Stimulated activated CD4-positive, alpha-beta T cell treated with anti-CD3 and anti-CD28 coated beads, Interleukin-12 subunit alpha, Interleukin-12 subunit beta, amount 100 ng/mL, for 48 hours (primary cell): ENCODE results near the gene S100A16.

Source experiments
- DNase-seq, 3 donors: peaks; one replicate each; pipeline ENCODE4 v3.0.0-alpha.2; 2020; ENCODE audit warnings: low read depth in 2 of 3, low spot score in 1 of 3

S100A16 gene

GRCh38 chr1:153638261-153638660 is 25.3 kb upstream of the S100A16 start:
- DNase-seq = no peak

GRCh38 chr1:153636312-153636711 is 23.4 kb upstream of the S100A16 start:
- DNase-seq = no peak

- no peak for DNase-seq
Observed at GRCh38 chr1:153635872-153636271, 22.9 kb upstream of the S100A16 start.

GRCh38 chr1:153633754-153634665 is 21.1 kb upstream of the S100A16 start, which contains the start of gene CHTOP:
Gene CHTOP (plus strand): TSS chr1:153634066. CDS start chr1:153636589, 2,523 bp downstream.
- peak; percentile 93 to 98 (median 98) for DNase-seq

GRCh38 chr1:153633161-153633753 is 20.3 kb upstream of the S100A16 start:
- DNase-seq = no peak

- DNase-seq = no peak
Observed at GRCh38 chr1:153631047-153632022, 18.4 kb upstream of the S100A16 start.

GRCh38 chr1:153630384-153630783 is 17.4 kb upstream of the S100A16 start:
- DNase-seq = no peak

GRCh38 chr1:153629971-153630370 is 17.0 kb upstream of the S100A16 start:
- no peak for DNase-seq

- DNase-seq = no peak
Observed at GRCh38 chr1:153629343-153629665, 16.4 kb upstream of the S100A16 start.

GRCh38 chr1:153628638-153629342 is 15.9 kb upstream of the S100A16 start:
- DNase-seq = no peak

GRCh38 chr1:153627715-153628626 is 15.0 kb upstream of the S100A16 start, which contains the start of gene S100A1:
Gene S100A1 (plus strand): TSS chr1:153628434. CDS start chr1:153630522, 2,088 bp downstream.
- DNase-seq = no peak

GRCh38 chr1:153626904-153627714 is 14.2 kb upstream of the S100A16 start, which contains the start of gene S100A13:
Gene S100A13 (minus strand): TSS chr1:153627505. CDS start chr1:153626472, 1,033 bp downstream.
- no peak for DNase-seq

- DNase-seq = no peak
Observed at GRCh38 chr1:153626477-153626903, 13.6 kb upstream of the S100A16 start.

- no peak for DNase-seq
Observed at GRCh38 chr1:153624965-153625611, 12.2 kb upstream of the S100A16 start.

GRCh38 chr1:153623101-153623500 is 10.2 kb upstream of the S100A16 start:
- DNase-seq = no peak

GRCh38 chr1:153619171-153619570 is 6.2 kb upstream of the S100A16 start:
- no peak for DNase-seq

GRCh38 chr1:153617663-153618062 is 4.7 kb upstream of the S100A16 start:
- DNase-seq = peak in 2 of 3 donors; percentile 64 to 75

- DNase-seq = no peak
Observed at GRCh38 chr1:153616917-153617311, 4.0 kb upstream of the S100A16 start.
